ENCODE measurements around the gene SIX1. TPM values are rescaled to one million over a fixed set of nuclear protein-coding genes. Genes with fewer than 3 reads are reported as not detected.
A peak's percentile ranks its signal among the peaks of the same experiment; 100 is the strongest.

Gene SIX1
- total and polyA plus RNA-seq, 2 donors from 2014 or later = 0.13 to 0.16 TPM

DNA sequence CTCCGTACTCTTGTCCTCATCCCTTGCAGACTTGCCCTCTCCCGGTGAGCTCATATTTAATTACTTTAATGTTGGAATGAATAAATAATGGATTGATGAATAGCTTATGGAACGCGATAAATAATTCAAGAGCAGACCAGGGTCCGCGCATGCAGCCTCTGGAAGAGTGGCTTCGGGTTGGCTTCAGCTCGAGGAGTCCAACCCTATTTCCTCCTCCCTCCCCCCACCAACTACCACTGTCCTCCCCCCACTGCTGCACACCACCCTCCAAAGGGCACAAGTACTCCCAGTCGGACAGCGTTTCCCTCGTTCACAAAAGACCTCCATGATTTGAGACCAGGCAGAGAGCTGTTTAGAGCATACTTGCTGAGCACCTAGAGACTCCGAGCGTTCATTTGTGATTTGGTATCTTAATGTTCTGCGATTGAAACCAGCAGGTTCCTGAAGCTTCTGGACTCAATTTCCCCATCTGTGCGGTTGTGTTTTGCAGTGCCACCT is 647 bp upstream of the SIX1 start:
- Histone ChIP-seq H3K4me3 (ENCODE audit: low read length in 3 of 3) (peak overlapping the region; percentile 40 to 54 (median 45)), H3K4me1 (ENCODE audit: control insufficient read depth in 2 of 3, insufficient read depth in 2 of 3, low read depth in 1 of 3, low read length in 3 of 3) (peaks cover 0 to 30% (median 7%) of the 10 kb centered on the region in 3 donors), H3K9ac (ENCODE audit: low read length in 3 of 3) (no peak overlapping the region), H3K9me3 (ENCODE audit: control insufficient read depth in 2 of 3, insufficient read depth in 1 of 3, low read length in 3 of 3) (no peaks in the 10 kb centered on the region), H3K27ac (ENCODE audit: low read depth in 2 of 2, low read length in 2 of 2) (no peak overlapping the region), H3K36me3 (ENCODE audit: control insufficient read depth in 2 of 3, insufficient read depth in 3 of 3, low read length in 3 of 3) (no peaks in the 10 kb centered on the region), H3K27me3 (ENCODE audit: control insufficient read depth, insufficient read depth, low read length) (peaks cover 87% of the 10 kb centered on the region)
- TF ChIP-seq CTCF (IDR thresholded peaks at IDR 0.05; ENCODE audit: borderline replicate concordance, extremely low read depth, insufficient read depth) = no peak
- peak in 4 of 5 donors; percentile 66 to 88 (median 74) for DNase-seq
- no peak for FAIRE-seq
- intact Hi-C loops (cut with DNase I) = no loop called here

DNA sequence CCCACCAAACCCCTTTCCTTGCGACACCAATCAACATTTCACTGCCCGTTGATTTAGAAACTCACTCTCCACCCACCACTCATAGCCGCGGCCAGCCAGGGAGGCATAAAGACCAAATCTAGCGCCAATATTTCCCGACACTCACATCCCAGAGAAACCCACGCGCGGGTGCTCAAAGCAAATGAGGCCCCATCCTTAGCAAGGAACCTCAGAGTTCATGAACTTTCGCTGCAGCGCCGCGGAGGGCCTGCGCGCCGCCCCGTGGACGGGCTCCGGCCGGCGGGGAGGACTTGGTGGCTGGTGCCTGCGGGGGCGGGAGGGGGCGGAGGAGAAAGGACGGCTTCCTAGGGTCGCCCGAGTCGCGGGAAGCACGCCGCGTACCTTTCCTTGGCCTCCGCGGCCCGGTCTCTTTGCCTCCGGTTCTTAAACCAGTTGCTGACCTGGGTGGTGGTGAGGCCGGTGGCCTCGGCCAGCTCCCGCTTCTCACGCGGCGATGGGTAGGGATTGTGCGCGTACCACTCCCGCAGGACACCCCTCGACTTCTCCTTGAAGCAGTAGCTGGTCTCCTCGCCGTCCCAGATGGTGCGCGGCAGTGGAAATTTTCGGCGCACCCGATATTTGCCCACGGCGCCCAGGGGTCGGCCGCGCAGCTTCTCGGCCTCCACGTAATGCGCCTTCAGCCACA is 886 bp downstream of the SIX1 start:
- Histone ChIP-seq H3K27ac (ENCODE audit: low read depth in 2 of 2, low read length in 2 of 2) (no peak overlapping the region), H3K4me3 (ENCODE audit: low read length in 3 of 3) (peak overlapping the region; percentile 28 to 46 (median 40)), H3K36me3 (ENCODE audit: control insufficient read depth in 2 of 3, insufficient read depth in 3 of 3, low read length in 3 of 3) (no peaks in the 10 kb centered on the region), H3K4me1 (ENCODE audit: control insufficient read depth in 2 of 3, insufficient read depth in 2 of 3, low read depth in 1 of 3, low read length in 3 of 3) (peaks cover 0 to 30% (median 7%) of the 10 kb centered on the region in 3 donors), H3K9ac (ENCODE audit: low read length in 3 of 3) (peak overlapping the region in 1 of 3 donors; percentile 19), H3K9me3 (ENCODE audit: control insufficient read depth in 2 of 3, insufficient read depth in 1 of 3, low read length in 3 of 3) (no peaks in the 10 kb centered on the region), H3K27me3 (ENCODE audit: control insufficient read depth, insufficient read depth, low read length) (peaks cover 86% of the 10 kb centered on the region)
- DNase-seq = peak in 3 of 5 donors; percentile 42 to 67 (median 60)
- FAIRE-seq = no peak
- TF ChIP-seq CTCF (IDR thresholded peaks at IDR 0.05; ENCODE audit: borderline replicate concordance, extremely low read depth, insufficient read depth) = no peak
- intact Hi-C loops (cut with DNase I) = no loop called here

DNA sequence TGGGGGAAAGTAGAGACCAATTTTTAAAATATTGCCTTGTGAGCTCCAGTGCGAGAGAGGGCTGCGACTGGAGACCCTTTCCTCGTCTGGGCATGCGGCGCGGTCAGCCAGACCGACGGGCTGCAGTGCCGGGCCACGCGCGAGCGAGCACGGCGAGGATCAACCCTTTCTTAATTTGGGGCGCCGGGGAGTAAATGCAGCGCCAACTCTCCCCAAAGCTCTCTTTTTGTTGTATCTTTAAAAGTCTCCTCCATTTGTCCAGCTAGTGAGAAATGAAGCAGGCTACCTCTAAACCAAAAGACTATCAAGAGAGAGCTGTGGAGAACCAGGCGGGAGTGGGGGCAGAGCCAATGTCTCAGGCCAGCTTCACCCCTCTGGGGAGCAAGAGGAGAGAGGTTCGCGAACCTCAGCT is 1.4 kb downstream of the SIX1 start:
- intact Hi-C loops (cut with DNase I) = no loop called here
- no peaks in the 10 kb centered on the region for H3K9me3 ChIP-seq (ENCODE audit: control insufficient read depth in 2 of 3, insufficient read depth in 1 of 3, low read length in 3 of 3)
- H3K27ac ChIP-seq (ENCODE audit: low read depth in 2 of 2, low read length in 2 of 2) = no peak overlapping the region
- TF ChIP-seq CTCF (IDR thresholded peaks at IDR 0.05; ENCODE audit: borderline replicate concordance, extremely low read depth, insufficient read depth) = no peak
- peak overlapping the region; percentile 26 to 56 (median 40) for H3K4me3 ChIP-seq (ENCODE audit: low read length in 3 of 3)
- no peaks in the 10 kb centered on the region for H3K36me3 ChIP-seq (ENCODE audit: control insufficient read depth in 2 of 3, insufficient read depth in 3 of 3, low read length in 3 of 3)
- peak overlapping the region in 1 of 3 donors; percentile 19 for H3K9ac ChIP-seq (ENCODE audit: low read length in 3 of 3)
- DNase-seq (peak in 1 of 5 donors; percentile 21), FAIRE-seq (no peak)
- H3K4me1 ChIP-seq (ENCODE audit: control insufficient read depth in 2 of 3, insufficient read depth in 2 of 3, low read depth in 1 of 3, low read length in 3 of 3) = peaks cover 0 to 26% (median 7%) of the 10 kb centered on the region in 3 donors
- H3K27me3 ChIP-seq (ENCODE audit: control insufficient read depth, insufficient read depth, low read length) = peaks cover 86% of the 10 kb centered on the region

Measured in kidney (tissue), 14 donors.